Stimulated activated CD4-positive, alpha-beta T cell treated with anti-CD3 and anti-CD28 coated beads, TNF-alpha, amount 100 ng/mL, for 24 hours (primary cell): ENCODE measurements around the gene GLS2.
A peak's percentile ranks its signal among the peaks of the same experiment; 100 is the strongest.
"Not testable (repeated sequence)": the region's sequence is repeated elsewhere in the genome, so short reads cannot be mapped to it uniquely, and the experiment has no call there.

Source experiments
- DNase-seq, 3 experiments: peaks; one replicate each; pipeline ENCODE4 v3.0.0-alpha.2; 2020; ENCODE audit warnings: low read depth in 3 of 3

GLS2 gene

DNA sequence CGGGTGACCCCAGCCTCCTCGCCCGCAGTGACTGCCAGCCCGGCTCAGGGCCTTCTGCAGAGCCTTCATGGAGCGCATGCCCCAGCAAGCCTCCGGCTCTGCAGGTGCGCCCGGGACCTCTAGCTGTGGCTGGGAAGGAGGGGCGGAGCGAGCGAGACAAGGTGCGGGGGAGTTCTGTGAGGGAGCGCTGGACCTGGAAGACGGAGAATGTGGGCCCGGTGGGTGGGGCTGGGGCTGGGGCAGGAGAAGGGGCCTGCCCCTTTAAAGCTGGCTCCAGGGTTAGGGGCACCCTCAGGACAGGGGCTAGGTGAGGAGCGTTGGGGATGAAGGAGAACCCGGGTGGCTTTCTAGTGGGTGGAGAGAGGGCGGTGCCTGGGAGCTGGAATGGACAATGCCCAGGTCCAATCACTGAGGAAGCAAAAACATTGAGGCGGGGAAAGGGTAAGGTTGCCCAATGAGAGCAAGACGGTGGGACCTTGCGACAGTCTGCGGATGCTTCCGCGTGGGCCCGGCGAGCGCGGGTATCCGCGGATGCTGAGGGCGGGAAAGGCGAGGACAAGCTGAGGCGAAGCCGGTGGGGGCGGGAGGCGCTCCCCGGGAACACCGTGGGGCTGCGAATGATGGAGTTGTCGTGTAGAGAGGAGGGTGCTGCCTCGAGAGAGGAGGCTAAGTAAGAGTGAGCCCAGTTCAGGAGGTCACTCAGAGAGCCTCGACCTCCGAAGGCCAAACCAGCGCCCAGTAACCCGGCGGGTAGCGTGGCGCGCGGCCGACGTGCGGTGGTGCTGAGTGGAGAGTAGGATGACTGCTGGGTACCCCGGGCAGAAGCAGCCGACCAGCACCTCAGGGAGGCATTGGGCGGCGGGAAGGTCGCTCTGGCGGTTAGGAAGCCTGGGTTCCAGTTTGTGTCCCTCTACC is at the start of gene GLS2:
TSS of gene GLS2 (minus strand) at position 121 of the 915 bp plus-strand sequence. CDS start at position 78, 43 bp downstream.
- peak; percentile 47 to 63 (median 49) for DNase-seq

DNA sequence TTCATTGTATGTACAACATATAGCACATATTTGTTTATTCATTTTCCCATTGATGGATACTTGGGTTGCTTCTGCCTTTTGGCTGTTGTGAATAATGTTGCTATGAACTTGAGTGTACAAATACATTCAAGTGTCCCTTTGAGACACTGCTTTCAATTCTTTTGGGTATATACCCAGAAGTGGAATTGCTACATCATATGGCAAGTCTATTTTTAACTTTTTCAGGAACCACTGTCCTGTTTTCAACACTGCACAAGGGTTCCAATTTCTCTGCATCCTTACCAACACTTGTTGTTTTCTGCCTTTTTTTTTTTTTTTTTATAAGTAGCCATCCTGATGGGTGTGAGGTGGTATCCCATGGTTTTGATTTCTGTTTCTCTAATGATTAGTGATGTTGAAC is 49.6 kb upstream of the GLS2 start:
- no peak for DNase-seq

DNA sequence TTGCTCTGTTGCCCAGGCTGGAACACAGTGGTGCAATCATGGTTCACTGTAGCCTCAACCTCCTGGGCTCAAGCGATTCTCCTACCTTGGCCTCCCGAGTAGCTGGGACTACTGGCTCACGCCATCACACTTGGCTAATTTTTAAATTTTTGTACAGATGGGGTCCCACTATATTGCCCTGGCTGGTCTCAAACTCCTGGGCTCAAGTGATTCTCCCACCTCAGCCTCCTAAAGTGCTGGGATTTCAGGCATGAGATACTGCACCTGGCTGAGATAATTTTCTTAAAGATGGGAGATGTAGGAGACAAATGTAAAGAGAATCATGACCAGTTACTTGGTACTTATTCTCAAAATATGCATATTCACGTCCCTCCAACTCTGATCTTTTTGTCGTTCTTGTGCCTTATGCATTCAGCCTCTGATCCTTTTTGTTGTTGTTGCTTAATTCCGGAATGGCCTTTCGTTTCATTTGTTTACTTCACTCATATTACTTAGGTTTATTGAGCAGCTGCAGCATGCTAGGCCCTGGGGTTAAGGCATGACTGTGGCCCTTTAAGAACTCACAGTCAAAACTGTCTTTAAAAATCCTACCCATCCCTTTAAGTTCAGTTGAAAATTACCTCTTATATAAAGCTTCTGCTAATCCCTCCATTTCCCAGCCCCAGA is 42.6 kb upstream of the GLS2 start:
- no peak for DNase-seq

DNA sequence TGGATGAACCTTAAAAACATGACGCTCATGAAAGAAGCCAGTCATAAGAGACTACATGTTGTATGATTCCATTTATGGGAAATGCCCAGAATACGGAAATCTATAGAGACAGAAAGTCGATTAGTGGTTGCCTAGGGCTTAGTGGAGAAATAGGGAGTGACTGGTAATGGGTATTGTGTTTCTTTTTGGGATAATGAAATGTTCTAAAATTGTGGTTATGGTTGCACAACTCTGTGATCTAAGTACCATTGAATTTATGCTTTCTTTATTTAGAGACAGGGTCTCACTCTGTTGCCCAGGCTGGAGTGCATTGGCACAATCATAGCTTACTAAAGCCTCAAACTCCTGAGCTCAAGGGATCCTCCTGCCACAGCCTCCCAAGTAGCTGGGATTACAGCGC is 41.7 kb upstream of the GLS2 start:
- no peak for DNase-seq

DNA sequence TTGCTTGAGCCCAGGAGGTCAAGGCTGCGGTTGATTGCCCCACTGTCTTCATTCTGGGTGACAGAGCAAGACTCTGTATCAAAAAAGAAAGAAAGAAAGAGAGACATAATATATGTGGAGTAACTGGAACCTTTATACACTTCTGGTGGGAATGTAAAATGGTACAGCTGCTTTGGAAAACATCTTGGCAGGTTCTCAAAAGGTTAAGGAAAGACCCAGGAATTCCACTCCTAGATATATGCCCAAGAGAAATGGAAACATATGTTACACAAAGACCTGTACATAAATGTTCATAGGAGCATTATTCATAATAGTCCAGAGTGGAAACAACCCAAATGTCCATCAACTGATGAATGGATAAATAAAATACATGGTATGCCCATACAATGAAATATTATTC is 40.9 kb upstream of the GLS2 start:
- DNase-seq, result no peak

DNA sequence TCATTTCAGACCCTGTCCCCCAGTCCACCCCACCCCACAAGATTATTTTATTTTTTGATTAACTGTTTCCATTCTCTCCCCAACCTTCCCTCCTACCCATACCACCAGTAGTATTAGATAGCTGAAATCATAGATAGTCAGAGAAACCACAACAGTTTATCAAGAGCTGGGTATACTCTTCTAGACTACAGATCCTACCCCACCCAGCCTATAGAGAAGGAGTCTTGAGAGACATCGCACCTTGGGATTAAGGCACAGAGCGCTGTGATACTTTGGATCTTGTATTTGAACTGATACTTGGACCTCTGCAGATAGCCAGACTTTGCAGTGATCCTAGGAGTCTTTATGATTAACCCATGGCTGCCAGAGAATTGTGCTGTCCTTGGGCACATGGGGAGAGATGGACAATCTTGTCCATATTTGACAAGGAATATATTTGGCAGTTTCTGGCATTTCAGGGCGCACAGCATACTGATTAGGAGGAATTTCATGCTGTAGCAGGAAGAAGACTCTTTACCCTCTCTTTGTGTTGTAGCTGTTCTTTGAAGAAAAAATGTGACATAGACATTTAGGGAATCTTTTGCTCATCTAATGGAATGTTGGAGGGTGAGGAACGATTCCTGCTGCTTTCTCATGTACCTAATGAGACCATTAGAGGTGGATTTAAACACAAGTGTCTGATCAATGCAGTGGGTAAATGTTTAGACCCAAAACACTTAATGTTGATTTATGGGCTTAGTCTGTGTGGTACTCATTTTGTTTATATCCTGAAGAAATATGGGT is 34.6 kb upstream of the GLS2 start:
- DNase-seq, result no peak

DNA sequence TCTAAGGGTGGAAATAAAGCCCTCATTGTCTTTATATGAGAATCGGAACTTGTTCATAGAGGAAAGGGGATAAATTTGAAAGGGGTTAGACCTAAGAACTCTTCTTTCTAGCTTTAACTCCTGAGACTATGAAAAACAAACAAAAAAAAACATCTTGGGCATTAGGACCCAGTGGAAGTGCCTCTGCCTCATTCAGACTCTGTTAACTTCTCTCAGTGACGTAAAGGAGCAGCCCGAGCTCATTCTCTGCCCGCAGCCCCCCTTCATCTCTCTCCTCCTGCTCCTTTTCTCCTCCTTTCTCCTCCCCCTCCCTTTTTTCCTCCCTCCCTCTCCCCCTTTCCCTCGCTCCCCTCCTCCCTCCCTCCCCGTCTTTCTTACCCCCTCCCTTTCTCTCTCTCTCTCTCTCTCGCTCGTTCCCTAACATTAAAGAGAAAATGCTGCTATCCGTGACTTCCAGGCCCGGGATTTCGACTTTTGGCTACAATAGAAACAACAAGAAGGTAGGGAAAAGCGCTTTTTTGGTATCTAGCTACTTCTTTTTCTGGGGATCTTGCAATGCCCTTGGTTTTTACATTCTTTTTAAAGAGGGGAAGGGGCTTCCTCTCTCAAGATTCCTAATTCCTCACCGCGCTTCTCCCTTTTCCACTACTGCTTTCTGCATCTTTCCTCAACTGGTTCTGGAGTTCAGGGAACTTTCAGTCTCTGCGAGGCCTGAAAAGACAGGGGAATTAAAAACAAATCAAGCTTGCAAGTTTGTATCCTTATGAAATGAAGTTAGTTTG is 33.8 kb upstream of the GLS2 start, which contains the start of gene RBMS2:
TSS of gene RBMS2 (plus strand) at position 231 of the 782 bp plus-strand sequence. CDS start at position 435, 204 bp downstream.
- DNase-seq, result no peak

DNA sequence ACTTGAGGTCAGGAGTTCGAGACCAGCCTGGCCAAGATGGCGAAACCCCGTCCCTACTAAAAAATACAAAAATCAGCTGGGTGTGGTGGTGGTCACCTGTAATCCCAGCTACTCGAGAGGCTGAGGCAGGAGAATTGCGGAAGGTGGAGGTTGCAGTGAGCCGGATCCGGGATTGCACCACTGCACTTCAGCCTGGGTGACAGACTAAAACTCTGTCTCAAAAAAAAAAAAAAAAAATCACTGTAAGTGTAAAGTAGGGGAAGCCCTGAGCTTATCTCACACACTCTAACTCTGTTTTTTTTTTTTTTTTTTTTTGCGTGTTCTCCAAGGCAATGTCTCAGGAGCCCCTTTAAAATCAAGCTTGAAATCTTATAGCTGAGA is 33.2 kb upstream of the GLS2 start:
- DNase-seq, result no peak

DNA sequence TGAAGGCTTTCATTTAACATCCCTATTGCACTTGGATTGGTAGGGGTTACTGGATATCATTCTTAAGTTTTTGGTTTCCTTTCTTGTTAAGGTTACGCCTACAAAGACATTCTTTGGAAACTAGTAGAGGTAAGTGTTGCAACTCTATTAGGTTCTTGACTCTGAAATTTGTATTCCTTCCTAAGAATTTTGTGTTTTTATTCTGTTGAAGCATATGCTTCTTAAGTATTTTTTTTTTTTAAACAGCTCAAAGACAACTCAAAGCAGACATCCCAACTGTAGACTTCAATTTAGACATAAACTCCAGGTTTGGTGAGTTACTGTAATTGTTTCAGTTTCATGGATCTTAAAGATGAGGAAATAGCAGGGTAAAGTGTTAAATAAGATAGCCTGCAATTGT is 32.5 kb upstream of the GLS2 start:
- DNase-seq, result no peak

DNA sequence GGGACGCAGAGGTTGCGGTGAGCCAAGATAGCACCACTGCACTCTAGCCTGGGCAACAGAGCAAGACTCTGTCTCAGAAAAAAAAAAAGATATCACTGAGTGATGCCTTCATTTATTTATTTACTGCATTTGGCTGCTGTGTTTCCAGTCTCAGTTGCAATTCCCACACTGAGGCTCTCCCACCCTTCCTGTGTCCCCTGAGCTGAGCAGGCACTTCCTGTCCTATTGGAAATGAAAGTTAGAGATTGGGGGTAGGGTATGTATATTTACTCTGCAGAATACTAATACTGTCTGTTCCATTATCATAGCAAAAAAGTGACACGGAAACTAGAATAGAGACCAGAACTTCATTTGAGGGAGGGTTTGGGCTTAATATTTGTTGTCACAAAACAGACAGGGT is 32.1 kb upstream of the GLS2 start:
- no peak for DNase-seq

DNA sequence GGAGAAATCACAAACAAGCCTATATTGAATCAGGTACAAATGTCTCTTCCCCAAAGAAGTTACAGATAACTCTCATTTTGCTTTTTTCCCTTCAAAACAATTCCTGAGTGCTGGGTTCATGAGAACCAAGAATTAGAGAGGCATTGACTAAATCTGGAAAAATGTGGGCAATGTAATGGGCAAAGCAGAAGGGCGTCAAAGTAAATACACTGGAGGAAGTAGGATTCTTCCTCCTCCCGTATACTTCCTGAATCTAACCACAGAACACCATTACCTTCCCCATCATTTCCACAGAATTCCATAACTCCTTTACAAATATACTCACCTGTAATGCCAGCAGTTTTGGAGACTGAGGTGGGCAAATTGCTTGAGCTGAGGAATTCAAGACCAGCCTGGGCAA is 30.6 kb upstream of the GLS2 start:
- no peak for DNase-seq

DNA sequence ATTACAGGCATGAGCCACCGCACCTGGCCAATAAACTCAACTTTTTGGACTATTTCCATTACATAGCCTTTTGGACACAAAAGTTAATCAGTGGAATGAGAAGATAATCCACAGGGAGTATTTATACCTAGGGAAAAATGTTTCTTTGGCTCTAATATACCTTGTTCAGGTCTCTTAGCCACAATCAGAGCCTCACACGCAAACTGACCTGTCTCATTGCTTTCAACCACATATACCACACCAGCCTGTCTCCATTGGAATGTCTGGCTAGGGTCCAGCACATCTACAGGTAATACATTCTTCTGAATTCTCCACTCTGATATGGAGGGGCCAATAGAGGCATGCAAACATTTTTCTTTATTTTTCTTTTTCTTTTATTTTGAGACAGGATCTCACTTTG is 29.9 kb upstream of the GLS2 start:
- no peak for DNase-seq

DNA sequence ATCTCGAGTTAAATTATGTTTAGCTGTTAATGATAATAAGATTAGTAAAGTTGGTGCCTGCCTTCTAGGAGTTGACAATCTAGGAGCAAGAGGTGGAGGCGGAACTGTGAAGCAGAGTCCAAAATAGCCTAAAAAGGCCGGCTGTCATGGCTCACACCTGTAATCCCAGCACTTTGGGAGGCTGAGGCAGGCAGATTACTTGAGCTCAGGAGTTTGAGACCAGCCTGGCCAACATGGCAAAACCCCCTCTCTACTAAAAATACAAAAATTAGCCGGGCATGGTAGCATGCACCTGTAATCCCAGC is 26.0 kb upstream of the GLS2 start:
- not testable (repeated sequence) for DNase-seq

DNA sequence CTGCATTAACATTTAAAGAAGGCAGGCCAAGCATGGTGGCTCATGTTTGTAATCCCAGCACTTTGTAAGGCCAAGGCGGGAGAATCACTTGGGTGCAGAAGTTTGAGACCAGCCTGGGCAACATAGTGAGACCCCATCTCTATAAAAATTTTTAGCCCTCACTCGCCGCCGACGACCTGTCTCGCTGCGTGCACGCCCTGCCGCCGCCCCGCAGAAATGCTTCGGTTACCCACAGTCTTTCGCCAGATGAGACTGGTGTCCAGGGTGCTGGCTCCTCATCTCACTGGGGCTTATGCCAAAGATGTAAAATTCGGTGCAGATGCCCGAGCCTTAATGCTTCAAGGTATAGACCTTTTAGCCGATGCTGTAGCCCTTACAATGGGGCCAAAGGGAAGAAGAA is 22.8 kb upstream of the GLS2 start:
- DNase-seq, result no peak

DNA sequence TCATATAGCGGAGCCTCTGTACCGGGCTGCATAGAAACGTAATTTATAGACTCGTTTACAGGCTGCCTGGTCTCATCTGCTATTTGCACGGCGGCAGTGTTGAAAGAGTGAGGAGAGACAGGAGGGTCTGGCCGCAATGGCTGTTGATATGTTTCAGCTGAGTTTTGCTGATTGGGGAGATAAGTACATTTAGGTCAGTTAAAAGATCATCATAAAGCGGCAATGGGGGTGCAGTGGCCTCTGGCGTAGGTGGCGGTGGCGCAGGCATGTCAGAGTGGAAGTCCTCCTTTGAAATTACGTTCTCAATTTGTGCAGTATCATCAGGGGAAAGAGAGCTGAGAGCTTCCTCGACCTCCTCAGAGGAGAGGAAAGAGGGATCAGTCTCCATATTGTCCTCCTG is 11.9 kb upstream of the GLS2 start:
- DNase-seq, result not testable (repeated sequence)

DNA sequence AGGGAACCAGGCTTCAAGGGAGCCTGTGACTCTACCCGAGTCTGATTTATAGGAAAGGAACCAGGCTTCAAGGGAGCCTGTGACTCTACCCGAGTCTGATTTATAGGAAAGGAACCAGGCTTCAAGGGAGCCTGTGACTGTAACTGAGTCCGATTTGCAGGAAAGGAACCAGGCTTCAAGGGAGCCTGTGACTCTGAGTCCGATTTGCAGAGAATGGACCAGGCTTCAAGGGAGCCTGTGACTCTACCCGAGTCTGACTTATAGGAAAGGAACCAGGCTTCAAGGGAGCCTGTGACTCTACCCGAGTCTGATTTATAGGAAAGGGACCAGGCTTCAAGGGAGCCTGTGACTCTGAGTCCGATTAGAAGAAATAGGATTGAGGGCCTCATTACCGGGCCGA is 11.5 kb upstream of the GLS2 start:
- DNase-seq, result not testable (repeated sequence)

DNA sequence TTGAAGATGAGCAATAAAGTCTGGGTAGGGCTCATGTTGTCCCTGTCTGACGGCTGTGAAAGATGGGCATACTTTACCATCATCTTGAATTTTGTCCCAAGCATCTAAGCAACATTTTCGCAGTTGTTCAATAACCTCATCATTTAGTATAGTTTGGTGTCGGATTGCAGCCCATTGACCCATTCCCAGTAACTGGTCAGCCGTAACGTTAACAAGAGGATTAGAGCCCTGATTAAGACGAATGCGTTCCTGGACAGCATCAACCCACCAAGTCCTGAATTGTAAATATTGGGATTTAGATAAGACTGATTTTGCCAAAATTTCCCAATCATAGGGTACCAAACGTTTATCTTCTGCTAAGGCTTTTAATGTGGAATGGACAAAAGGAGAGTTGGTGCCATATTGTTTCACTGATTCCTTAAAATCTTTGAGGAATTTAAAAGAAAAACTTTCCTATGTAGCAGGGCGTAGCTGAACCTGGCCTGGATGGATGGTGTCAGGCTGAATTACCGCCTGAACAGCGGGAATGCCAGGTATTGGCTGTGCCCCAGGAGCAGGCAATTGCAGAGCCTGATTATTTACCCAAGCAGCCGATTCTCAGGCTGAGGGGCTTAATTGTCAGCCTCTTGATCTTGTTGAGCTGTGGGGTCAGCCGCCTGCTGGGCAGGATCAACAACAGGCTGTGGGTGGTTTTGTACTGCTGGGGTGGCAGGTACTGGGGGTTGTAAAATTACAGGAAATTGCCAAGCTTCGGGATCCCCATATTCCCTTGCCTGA is 10.4 kb upstream of the GLS2 start:
- not testable (repeated sequence) for DNase-seq

DNA sequence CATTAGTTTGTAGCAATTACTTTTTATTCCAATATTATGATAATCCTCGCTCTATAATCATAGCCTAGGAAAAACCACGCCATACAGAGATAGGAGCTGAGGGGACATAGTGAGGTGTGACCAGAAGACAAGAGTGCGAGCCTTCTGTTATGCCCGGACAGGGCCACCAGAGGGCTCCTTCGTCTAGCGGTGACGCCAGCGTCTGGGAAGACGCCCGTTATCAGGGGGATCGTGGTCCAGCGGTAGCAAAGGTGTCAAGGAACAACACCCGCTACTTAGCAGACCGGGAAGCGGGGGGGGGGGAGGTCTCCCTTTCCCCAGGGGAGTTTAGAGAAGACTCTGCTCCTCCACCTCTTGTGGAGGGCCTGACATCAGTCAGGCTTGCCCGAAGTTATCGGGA is 8.7 kb upstream of the GLS2 start:
- peak in 2 of 3 experiments; percentile 24 to 68 for DNase-seq

DNA sequence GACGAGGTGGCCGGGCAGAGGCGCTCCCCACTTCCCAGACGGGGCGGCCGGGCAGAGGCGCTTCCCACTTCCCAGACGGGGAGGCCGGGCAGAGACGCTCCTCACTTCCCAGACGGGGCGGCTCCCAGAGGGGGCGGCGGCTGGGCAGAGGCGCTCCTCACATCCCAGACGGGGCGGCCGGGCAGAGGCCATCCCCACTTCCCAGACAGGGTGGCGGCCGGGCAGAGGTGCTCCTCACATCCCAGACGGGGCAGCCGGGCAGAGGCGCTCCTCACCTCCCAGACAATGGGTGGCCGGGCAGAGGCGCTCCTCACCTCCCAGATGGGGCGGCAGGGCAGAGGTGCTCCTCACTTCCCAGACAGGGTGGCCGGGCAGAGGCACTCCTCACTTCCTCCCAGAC is 6.5 kb upstream of the GLS2 start:
- DNase-seq, result not testable (repeated sequence)

DNA sequence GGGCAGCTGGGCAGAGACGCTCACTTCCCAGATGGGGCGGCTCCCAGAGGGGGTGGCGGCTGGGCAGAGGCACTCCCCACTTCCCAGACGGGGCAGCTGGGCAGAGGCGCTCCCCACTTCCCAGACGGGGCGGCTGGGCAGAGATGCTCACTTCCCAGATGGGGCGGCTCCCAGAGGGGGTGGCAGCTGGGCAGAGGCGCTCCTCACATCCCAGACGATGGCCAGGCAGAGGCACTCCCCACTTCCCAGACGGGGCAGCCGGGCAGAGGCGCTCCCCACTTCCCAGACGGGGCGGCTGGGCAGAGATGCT is 6.1 kb upstream of the GLS2 start:
- DNase-seq, result not testable (repeated sequence)
